ENCODE data around the gene PRDM10.

Gene PRDM10

DNA sequence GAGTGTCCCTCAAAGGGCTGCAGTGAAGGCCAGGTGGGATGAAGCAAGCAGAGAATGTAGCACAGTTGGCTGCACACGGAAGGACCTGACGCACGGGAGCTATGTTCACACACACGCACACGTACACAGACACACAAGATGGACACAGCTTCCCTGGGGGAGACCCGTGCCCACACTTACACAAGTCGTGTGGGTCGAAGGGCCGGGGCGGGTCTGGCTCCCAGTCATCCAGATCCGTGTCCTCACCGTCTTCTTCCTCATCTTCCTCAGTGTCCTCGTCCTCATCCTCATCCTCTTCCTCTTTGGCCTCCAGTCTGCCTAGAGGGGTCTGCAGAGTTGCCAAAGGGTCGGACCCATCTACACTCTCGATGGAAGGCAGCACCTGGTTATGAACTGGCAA, 55.7 kb downstream of the PRDM10 start:
- DNase-seq (ENCODE audit: low read depth), result no peak

DNA sequence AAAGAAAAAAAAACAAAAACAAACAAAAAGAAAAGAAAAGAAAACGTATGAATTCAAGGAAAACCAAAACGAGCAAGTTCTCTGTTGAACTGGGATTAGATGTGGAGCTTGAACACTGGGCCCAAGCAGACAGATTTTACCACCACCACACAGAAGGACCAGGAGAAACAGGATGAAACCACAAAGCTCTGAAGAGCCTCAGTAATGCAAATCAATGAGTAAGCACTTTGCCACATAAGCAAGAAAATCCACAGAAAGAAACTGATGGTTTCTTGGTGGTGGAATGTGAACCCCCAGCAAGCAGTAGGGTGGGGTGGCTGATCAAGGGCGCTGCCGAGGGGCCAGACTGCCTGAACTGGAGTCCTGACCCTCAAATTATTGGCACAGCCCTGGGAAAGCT, 56.4 kb downstream of the PRDM10 start:
- DNase-seq (ENCODE audit: low read depth), result no peak

DNA sequence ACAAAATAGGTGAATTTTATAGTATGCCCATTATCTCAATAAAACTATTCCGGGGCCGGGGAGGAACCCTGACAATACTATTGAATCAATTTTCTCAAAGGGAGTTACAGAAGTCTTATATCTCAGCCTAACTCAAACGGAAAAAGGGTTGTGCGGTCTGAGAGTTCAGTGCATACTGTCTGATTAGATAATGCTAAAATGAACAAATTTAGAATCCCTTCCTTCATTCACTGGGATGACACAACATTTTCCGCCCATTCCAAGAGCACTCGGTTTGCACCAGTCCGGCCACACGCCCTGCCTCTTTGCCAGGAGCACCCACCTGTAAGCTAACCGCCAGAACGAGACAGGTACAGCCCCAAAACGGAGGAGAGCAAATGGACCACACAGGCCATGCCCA, 57.3 kb downstream of the PRDM10 start:
- DNase-seq (ENCODE audit: low read depth), result no peak

DNA sequence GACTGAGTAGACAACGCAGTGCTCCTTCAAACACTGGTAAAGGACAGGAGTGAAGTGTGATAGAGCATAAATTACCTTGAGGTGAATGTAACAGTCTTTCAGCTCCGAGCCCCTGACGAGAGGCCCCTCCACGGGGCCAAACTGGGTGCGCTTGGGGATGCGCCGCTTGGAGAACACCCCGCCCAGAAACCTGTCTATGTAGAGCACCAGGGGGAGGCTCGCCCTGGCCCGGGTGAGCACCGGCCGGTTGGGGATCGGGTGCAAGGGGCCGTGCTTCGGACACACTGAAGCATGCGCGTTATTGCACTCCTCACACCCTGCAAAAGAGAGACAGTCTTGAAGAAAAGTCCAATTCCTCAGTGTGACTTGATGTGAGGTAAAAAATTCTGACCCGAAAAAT, 57.9 kb downstream of the PRDM10 start:
- no peak for DNase-seq (ENCODE audit: low read depth)

DNA sequence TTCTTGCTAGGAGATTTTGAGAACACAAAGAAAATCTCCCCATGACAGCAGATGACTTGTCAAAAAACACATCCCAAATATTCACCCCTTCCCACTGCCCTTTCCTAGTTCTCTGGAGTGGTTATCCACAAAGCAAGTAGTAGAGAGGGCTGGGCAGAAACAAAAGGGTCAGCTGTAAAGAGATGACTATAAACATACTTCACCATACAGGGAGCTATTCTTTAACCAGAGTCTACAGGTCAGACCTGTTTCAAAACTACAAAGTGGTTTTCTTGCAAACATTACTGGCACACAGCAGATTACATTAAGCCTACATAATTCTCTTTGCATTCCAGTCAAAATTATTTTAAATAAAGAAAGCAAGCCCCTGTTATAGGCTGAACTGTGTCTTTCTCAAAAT, 59.6 kb downstream of the PRDM10 start:
- DNase-seq (ENCODE audit: low read depth), result no peak

DNA sequence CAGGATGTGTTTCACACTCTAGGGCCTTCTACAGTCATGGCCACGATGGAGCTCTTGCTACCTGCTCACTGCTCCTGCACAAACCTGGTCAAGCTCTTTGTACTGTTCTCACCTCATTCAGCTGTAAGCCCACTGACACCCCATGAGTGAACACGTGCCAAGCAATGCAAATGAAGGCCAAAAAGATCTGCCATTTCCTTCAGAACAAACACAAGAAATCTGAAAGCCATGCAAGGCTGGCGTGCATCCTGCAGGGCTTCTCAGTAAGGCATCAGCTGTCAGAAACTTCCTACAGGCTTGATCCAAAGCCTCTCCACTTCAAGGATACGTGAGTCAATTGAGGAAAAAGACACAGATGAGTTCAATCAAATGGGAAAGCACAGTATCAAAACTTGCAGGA, 63.1 kb downstream of the PRDM10 start:
- no peak for DNase-seq (ENCODE audit: low read depth)

DNA sequence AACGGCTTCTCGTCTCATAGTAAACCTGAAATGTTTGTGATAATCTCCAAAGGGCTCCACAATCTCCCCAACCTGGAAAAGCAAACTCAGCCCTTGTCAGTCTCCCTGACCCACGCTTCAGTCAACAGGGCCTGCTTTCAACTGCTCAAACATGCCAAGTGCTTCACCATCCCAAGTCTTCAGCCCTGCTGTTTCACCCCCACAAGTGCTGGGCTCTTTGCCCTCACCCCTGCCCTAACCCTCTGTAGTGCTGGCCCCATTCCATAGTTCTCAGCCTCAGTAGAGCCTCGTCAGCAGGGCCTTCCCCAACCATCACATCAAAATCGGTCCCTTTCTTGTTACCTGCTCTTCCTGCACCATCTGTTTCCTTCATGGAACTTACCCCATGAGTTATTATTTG, 63.9 kb downstream of the PRDM10 start:
- no peak for DNase-seq (ENCODE audit: low read depth)

DNA sequence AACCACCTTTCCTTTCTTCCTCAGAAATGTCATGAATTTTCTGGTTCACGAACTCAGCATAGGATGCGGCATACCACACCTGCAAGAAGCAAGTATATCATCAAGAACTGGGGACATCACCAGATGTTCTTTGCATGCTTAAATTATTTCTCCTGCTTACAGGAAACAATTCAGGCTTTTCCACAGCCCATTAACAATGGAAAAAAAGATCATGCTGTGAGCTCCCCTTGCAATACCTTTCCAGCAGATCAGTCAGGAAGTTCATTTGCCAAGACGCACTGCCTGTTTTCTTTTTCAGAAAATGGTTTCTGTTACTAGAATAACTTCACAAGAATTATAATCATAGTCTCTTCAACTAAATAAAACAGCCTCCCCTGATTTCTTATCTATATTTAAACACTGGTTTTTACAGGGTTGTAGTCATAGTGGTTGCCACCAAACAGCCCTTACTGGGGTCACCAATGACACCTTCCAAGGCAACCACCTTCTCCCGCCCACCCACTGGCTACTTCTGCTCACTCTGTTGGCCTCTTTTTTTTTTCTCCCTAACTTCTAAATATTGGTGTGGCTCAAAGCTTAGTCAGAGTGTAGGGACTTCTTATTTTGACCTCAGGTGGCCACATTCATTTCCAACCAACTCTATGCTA, 64.9 kb downstream of the PRDM10 start:
- no peak for DNase-seq (ENCODE audit: low read depth)

DNA sequence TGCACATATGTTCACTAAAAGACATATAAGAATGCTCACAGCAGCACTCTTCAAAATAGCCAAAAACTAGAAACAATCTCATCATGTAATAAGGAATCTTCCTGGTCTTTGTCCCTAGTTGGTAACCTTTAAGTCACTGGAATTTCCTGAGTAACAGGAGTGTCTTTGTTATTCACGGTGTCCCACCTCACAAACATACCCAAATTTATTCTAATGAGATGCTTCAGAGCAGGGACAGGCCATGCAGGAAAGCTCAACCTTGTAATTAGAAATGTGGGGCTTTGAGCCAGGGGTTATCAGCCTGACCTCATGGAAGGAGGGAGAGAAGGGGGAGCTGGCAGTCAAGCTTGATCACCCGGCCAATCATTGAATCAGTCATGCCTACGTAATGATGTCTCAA, 66.9 kb downstream of the PRDM10 start:
- DNase-seq (ENCODE audit: low read depth), result no peak

DNA sequence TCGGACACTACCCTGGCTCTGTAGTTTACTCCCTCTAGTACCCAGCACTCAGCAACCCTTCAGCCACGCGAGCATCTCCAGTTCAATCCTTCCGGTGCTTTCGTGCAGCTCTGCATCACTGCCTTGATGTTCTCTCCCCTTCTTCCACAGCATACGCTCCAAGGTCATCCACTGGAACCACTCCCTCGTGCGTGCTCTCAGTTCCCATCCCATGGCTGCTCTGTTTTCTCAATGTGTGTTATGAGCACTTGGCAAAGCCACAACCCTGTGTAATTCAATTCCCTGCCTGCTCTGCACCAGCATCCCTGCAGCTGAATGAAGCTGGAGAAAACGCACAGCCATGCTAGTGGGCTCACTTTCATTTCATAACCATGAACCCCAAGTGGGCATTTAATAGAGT, 68.7 kb downstream of the PRDM10 start:
- no peak for DNase-seq (ENCODE audit: low read depth)

DNA sequence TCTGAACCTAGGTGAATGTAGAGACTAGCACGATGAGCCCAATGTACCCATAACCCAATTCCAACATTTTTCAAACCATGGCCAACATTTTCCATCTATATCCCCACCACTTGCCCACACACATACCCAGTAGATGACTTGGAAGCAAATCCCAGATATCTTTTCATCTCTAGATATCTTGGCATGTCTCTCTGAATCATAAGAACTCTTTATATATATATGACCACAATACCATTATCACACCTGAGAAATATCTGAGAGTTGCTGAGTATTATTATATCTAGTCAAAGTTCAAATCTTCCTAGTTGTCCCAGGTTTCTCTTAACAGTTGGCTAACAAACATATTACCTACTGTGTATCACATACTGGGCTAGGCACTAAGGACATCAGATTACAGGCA, 69.4 kb downstream of the PRDM10 start:
- no peak for DNase-seq (ENCODE audit: low read depth)

DNA sequence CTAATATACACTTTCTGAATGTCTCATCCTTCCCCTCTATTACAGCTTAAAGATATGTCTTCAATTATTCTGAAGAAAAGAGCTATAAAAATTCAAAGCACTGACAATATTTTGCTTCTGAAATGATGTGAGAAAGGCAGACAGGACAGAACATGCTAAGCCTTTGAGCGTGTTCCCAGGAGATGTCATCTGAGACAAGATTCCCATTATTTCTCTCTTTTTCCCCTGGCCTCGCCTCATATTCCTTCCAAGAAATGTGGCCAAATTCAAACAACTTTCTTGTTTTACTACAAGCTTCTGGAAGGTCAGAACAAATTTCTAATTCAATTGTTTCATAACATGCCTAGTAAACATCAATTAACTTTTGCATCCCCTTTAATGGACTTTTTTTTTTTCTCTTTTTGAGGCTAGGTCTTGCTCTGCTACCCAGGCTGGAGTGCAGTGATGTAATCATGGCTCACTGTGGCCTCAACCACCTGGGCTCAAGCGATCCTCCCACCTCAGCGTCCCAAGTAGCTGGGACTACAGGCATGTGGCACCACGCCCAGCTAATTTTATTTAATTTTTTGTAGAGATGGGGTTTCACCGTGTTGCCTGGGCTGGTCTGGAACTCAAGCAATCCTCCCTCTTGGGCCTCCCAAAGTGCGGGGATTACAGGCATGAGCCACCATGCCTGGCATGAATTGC, 70.1 kb downstream of the PRDM10 start:
- DNase-seq (ENCODE audit: low read depth), result no peak

DNA sequence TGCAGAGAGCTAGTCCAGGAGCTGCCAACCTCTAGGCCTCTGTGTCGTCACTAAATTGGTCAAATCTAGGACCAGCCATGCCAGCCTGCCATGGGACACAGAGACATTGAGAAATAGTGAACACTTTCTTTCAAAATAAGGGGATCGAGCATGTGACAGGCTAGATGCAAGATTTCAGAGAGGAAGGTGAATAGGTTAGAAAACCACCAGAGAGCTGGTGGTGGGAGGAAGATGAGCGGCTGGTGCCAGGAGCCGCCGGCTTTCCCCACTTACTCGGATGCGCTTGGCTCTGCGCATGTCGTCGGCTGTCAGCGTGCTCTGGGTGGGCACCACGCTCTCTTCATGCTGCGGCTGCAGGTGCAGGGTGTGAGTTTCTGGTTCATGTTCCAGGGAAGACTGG, 71.9 kb downstream of the PRDM10 start:
- DNase-seq (ENCODE audit: low read depth), result no peak

DNA sequence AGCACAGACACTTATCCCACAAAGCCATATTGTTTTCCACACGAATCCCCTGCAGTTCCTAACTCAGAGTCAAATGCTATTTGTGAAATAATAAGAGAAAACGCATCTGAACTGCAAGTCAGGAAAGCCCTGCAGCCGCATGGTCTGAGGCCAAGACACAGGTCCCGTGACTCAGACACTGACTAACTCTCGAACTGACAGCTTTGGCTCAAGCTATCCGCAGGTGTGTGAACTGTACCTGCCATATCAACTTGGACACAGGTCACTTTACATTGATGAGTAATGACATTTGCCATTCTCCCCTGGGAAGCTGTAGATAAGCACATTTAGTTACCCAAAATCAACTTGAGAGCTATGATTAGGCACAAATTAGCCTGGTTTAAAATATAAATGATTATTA, 72.3 kb downstream of the PRDM10 start:
- no peak for DNase-seq (ENCODE audit: low read depth)

DNA sequence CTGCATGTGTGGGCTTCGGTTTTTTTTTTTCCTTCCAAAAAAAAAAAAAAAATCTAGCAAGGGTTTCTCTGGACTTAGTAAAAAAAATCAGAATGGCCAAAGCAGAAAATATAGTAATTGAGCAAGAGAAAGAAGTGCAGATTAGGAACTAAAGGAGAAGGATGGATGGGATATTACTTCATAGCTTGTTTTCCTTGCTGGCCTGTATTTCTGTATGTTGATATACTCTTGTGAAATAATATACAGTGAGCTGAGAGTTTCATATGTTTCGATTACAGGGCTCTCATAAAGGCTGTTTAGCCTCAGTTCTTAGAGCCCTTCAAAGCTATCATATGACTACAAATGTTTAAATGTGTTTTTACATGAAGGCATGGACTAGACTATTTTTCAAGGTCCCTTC, 72.9 kb downstream of the PRDM10 start:
- no peak for DNase-seq (ENCODE audit: low read depth)

DNA sequence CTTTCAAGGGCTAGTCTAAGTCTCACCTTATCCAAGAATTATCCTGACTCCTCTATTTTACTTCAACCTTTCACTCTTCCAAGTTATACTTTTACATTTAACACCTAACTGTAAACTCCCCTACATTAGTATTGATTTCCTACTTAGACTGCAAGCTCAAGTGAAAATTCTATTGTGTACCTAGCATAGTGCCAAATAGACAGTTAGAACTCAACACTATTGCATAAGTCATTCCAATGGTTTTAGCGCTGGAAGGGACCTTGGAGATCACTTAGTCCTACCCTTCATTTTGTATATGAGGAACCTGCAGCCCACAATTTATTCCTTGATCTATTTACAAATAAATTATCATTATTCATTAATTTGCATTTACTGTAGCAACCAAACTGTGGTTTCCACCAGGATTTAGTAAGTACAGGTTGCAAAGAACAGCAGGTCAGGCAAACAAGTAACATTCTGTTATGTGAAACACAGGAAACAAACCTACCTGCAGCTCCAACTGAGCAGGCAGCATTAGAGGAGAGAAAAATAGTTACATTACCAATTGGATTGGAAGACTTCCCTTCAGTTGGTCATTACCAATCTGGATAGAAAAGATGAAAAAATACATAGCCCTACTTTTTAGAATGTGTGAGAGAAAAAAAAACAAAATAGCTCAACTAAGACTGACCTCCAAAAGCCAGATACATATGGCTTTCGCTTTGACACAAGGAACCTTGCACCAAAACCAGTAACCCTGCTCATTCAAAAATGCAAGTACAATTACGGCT, 73.5 kb downstream of the PRDM10 start:
- DNase-seq (ENCODE audit: low read depth), result no peak

DNA sequence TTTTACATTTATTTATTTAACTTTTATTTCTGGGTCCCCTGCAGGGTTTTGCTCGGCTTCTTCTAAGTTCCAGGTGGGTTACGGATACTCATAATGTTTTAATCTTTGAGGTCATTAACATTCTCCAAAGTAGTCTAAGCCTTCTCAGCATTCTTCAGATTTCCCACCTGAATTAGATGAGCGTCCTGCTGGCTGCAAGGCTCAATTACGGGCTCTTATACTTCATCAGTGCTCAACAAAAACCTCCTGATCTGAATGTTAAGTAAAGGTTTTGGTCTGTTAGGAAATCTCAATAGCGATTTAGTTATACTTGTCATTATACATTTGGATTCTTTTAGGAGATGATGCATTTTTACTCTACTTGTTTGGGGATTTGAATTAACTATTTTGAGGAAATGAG, 80.0 kb downstream of the PRDM10 start:
- DNase-seq (ENCODE audit: low read depth), result no peak

DNA sequence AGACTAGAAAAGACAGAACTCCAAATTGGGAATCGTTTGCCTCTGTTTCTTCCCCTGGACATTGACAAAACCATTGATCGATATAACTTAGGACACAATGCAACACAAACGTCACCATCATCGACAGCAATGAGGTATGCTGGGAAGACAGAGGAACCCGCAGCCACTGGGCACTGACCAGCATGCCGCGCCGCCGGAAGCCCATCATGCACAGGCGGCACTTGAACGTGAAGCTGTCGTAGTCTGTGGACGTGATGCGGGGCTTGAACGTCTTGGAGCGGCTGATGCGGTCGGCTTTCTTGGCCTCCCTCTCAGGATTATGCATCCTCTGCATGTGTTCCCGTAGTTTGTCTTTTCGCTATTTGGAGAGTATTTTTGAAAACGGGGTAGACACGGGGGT, 84.3 kb downstream of the PRDM10 start:
- DNase-seq (ENCODE audit: low read depth), result no peak

DNA sequence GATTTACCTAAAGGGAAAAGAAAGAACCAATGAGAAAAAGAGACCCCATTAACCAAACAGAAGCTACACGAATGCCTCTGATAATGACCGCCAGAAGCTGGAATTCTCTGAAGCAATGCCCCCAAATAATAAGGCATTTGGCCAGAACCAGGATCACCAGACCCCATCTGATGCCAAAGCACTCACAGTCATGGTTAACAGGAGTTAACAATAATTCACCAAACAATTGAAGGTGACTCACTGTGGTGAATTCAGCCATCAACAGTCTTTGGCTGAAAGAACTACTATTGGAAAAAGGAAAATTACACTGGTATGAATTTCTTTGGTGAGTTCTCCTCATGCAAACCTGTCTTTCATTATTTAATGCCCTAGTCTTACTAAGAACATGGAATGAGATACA, 85.4 kb downstream of the PRDM10 start:
- no peak for DNase-seq (ENCODE audit: low read depth)

DNA sequence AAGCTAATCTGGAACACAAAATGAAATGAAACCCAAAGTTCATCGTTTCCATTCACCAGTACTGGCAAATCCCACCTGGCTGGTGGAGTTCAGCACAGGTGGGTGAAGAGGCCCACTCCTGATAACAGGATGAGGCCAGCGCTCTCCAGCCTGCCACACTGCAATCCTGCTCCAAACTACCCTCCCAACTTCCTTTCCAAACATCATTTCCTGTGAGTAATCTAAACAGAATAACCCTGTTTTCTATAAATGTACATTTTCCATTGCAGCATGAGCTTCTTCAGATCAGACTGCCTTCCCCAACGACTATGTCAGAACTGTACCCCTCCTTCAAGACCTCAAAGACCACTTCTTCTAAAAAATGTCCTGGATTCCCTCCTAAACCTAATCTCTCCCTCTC, 91.3 kb downstream of the PRDM10 start:
- DNase-seq (ENCODE audit: low read depth), result no peak

DNA sequence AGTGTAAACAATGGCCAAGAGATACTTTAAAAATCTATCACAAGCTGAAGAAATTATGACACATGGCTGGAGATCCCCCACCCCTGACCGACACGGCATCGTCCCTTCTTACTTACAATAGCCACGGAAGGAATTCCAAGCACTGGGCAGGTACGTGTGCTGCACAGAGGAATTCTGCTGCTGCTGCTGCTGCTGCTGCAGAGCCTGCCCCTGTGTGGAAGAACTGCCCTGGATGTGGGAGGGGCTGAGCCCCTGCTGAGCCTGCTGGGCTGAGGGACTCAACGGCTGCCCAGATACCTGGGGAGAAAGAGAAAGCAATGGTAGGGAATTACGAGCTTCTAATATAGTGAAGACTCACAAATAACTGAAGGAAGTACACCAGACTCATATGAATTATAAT, 92.3 kb downstream of the PRDM10 start:
- DNase-seq (ENCODE audit: low read depth), result no peak

DNA sequence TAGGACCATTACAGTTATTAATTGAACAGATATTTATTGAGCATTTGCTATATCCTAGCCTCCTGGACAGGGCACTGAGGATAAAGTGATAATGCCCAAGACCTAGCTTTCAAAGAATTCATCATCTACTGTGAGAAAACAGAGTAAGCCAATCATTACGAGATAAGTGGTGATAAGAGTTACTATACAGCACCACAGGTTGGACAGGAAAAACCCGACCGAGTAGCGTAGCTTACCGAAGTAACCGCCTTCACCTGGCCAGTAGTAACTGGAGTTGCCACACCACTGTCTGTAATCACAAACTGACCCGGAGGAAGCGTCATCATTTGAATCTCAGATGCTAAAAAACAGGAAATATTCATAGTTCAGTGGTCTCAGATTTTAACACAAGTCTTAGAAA, 97.2 kb downstream of the PRDM10 start:
- no peak for DNase-seq (ENCODE audit: low read depth)

DNA sequence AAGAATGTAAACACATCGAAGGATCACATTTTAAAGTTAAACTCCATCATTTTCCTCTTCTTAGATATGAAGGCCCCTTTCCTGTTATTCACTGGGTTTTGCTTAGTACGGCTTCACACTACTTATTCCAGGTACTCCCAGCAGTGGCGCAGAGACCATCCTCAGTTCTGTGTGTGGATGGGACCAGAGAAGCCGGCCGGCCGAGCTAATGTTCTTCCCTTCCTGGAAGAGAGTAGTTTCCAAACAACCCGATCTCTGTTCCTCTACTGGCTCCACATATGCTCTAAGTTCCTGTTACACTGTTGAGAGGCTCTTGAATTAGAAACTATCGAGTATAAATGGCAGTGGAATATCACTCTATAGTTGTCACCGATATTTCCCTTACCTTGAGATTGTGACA, 106.6 kb downstream of the PRDM10 start:
- DNase-seq (ENCODE audit: low read depth), result no peak
